Stomach (tissue), 9 donors: ENCODE data around the gene TMEM229B. TPM values are rescaled to one million over a fixed set of nuclear protein-coding genes. Genes with fewer than 3 reads are reported as not detected.

ENCODE experiments used
- DNase-seq, 2 donors: peaks; one replicate each; pipeline versions ENCODE4 v3.0.0 to v3.0.0-alpha.2; 2013 to 2019
- H3K27ac ChIP-seq, 5 donors: fragments of 200-600 bp in 4 of 5; sonication (generic) in 4 of 5; one replicate each; pipeline ENCODE4 v1.5.1; 2013 to 2019; ENCODE audit warnings: mild to moderate bottlenecking in 1 of 5, moderate library complexity in 1 of 5
- H3K27me3 ChIP-seq, 3 donors: fragments of 200-600 bp; sonication (generic); one replicate each; pipeline ENCODE4 v1.5.1; 2017 to 2019; ENCODE audit warnings: mixed run types in 1 of 3
- H3K36me3 ChIP-seq, 4 donors: fragments of 200-600 bp; sonication (generic); 1 replicate in 3 of 4; 2 replicates in 1 of 4; pipeline ENCODE4 v1.5.1; 2016 to 2019
- H3K4me1 ChIP-seq, 4 donors: fragments of 200-600 bp; sonication (generic); one replicate each; pipeline ENCODE4 v1.5.1; 2016 to 2019
- H3K4me3 ChIP-seq, 4 donors: fragments of 200-600 bp; sonication (generic) in 3 of 4; one replicate each; pipeline ENCODE4 v1.5.1; 2016 to 2019; ENCODE audit warnings: mild to moderate bottlenecking in 1 of 4
- H3K9me3 ChIP-seq, 4 donors: fragments of 200-600 bp; sonication (generic); one replicate each; pipeline ENCODE4 v1.5.1; 2016 to 2019
- EP300 ChIP-seq: sonication (generic); formaldehyde crosslinking; IDR thresholded peaks from one replicate; pipeline ENCODE4 v1.6.1; 2017; ENCODE audit warnings: antibody characterized with exemption
- POLR2A ChIP-seq, 4 donors: fragments of 450-650 bp; IDR thresholded peaks; one replicate each; pipeline ENCODE4 v1.6.1; 2016; ENCODE audit warnings: antibody characterized with exemption in 4 of 4, control low read depth in 2 of 4, mild to moderate bottlenecking in 1 of 4, moderate library complexity in 1 of 4
- POLR2AphosphoS5 ChIP-seq, 3 donors: sonication (generic); formaldehyde crosslinking; IDR thresholded peaks; one replicate each; pipeline ENCODE4 v1.6.1; 2016; ENCODE audit warnings: antibody characterized with exemption in 3 of 3
- WGBS, 5 donors: extraction: QIAGEN DNeasy Blood & Tissue Kit in 3 of 5; methylation state at CpG; one replicate each; pipeline versions ENCODE4 v1.1.5 to v1.1.7; 2013 to 2018; 5-methylcytosine and 5-hydroxymethylcytosine counted together
- intact Hi-C: fragments of 100-400 bp; cut with DNase I; formaldehyde crosslinking; loops from one replicate; pipeline ENCODE4 v1.15.1; 2023; ENCODE audit warnings: low total_unique reads
- polyA plus RNA-seq, 3 donors: library from polyadenylated mRNA; stranded (reverse); fragments of 200-250 nt; gene quantifications; one replicate each; pipeline ENCODE4 v1.2.3, GENCODE V29; 2013
- small RNA-seq, 4 donors: library from RNA; depleted of rRNA; stranded (forward); fragments of <200 nt; gene quantifications; one replicate each; pipeline ENCODE3, GENCODE V24; 2016
- total RNA-seq, 5 donors: library from RNA; depleted of rRNA; stranded (reverse); fragments of >200 nt; gene quantifications; one replicate each; pipeline versions ENCODE4 v1.1.0 to v1.2.3, GENCODE V29; 2014 to 2016
- TF ChIP-seq, protein P1 (sequence below), 7 experiments: fragments of 450-650 bp in 4 of 7; fragments of 200-600 bp in 3 of 7; sonication (generic) in 3 of 7; IDR thresholded peaks; one replicate each; pipeline ENCODE4 v1.5.1; 2016 to 2019; ENCODE audit warnings: antibody characterized with exemption in 7 of 7, control low read depth in 2 of 7, mild to moderate bottlenecking in 1 of 7
- donor health status: healthy with polysubstance abuse.
- donor health status: Bipolar disorder and iron deficiency.
- donor health status: healthy.

The TMEM229B gene
- total and polyA plus RNA-seq, 8 donors = 0.14 to 15.6 (median 1.4) TPM; not detected in 1

DNA sequence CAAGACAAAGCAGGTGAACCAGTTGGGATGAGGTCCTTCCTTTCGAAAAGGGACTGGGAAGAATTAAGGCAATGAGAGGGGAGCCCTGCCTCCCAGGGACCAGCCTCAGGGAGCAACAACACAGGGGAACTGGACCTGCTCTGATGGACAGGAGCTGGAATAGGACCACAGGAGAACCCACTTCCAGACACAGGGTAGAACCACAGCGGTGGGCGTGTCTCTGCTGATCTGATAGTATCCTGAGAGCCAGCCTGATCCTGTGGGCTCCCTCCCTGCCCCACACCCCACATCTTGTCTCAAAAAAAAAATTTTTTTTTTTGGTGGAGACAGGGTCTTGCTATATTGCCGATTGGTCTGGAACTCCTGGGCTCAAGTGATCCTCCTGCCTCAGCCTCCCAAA, 62.9 kb downstream of the TMEM229B start:
- H3K4me3 ChIP-seq = no peak overlapping the region
- DNase-seq = no peak
- H3K4me1 ChIP-seq = peaks cover 4 to 25% (median 19%) of the 10 kb centered on the region in 4 donors
- H3K36me3 ChIP-seq = no peaks in the 10 kb centered on the region
- no peak overlapping the region for H3K27ac ChIP-seq
- 70 to 75% (median 72%) methylated on average over 4 of the region's 4 CpGs for WGBS, 5 donors
- peaks cover 0 to 25% (median 0%) of the 10 kb centered on the region in 3 donors for H3K27me3 ChIP-seq
- intact Hi-C loops = loop anchor here (5.0 kb wide), 1 partner anchor 142 kb away; no protein-coding TSS in a partner anchor
- TF ChIP-seq EP300 (no peak), POLR2A (IDR thresholded peaks at IDR 0.05) (no peak), POLR2AphosphoS5 (IDR thresholded peaks at IDR 0.05) (no peak)
- TF ChIP-seq, protein P1, sequence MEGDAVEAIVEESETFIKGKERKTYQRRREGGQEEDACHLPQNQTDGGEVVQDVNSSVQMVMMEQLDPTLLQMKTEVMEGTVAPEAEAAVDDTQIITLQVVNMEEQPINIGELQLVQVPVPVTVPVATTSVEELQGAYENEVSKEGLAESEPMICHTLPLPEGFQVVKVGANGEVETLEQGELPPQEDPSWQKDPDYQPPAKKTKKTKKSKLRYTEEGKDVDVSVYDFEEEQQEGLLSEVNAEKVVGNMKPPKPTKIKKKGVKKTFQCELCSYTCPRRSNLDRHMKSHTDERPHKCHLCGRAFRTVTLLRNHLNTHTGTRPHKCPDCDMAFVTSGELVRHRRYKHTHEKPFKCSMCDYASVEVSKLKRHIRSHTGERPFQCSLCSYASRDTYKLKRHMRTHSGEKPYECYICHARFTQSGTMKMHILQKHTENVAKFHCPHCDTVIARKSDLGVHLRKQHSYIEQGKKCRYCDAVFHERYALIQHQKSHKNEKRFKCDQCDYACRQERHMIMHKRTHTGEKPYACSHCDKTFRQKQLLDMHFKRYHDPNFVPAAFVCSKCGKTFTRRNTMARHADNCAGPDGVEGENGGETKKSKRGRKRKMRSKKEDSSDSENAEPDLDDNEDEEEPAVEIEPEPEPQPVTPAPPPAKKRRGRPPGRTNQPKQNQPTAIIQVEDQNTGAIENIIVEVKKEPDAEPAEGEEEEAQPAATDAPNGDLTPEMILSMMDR (IDR thresholded peaks at IDR 0.05) = no peak
- no peaks in the 10 kb centered on the region for H3K9me3 ChIP-seq

DNA sequence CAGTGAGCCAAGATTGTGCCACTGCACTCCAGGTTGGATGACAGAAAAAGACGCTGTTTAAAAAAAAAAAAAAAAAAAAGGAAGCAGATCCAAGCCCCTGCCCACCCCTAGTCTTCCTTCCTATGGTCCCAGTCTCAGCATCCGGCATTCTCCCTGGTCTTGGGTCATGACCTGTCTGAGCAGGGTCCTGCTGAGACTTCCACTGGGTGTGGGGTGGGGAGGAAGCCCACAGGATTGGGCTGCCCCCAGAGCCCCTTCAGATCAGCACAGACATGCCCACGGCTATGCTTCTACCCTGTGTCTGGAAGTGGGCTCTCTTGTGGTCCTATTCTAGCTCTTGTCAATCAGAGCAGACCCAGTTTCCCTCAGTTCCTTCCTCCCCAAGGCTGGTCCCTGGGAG, 64.0 kb downstream of the TMEM229B start:
- peaks cover 0 to 25% (median 0%) of the 10 kb centered on the region in 3 donors for H3K27me3 ChIP-seq
- no peak overlapping the region for H3K4me3 ChIP-seq
- intact Hi-C loops = no loop called here
- H3K9me3 ChIP-seq = no peaks in the 10 kb centered on the region
- no peaks in the 10 kb centered on the region for H3K36me3 ChIP-seq
- H3K27ac ChIP-seq = no peak overlapping the region
- TF ChIP-seq EP300 = no peak
- TF ChIP-seq POLR2AphosphoS5 (IDR thresholded peaks at IDR 0.05) = no peak
- TF ChIP-seq POLR2A (IDR thresholded peaks at IDR 0.05) = no peak
- TF ChIP-seq, protein P1 (IDR thresholded peaks at IDR 0.05) = no peak
- WGBS, 5 donors = 46 to 65% (median 59%) methylated on average over 3 of the region's 3 CpGs
- peaks cover 4 to 20% (median 19%) of the 10 kb centered on the region in 4 donors for H3K4me1 ChIP-seq
- no peak for DNase-seq

DNA sequence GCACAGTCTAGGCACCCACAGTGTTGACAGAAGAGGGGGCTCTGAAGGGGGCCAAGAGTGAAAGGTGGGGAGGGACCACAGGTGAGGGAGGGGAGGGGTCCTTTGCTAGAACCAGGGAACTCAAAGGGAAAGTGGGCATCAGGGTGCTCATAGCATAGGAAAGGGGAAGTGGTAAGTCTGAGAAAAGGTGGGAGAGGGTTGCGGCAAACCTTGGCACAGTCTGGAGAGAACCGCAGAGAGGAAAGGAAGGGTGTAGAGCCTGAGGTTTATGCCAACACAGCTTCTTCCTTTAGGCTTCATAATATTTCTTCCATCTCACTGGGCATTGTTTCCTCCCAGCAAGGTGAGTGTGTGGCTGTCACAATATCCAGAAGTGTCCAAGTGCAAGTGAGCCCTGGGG, 65.1 kb downstream of the TMEM229B start:
- TF ChIP-seq, protein P1 (IDR thresholded peaks at IDR 0.05) = no peak
- TF ChIP-seq EP300 (no peak), POLR2A (IDR thresholded peaks at IDR 0.05) (no peak), POLR2AphosphoS5 (IDR thresholded peaks at IDR 0.05) (no peak)
- 37 to 76% (median 66%) methylated on average over 2 of the region's 2 CpGs for WGBS, 5 donors
- Histone ChIP-seq H3K4me1 (peaks cover 4 to 28% (median 21%) of the 10 kb centered on the region in 4 donors), H3K27ac (no peak overlapping the region), H3K27me3 (peaks cover 0 to 30% (median 0%) of the 10 kb centered on the region in 3 donors), H3K4me3 (no peak overlapping the region), H3K36me3 (no peaks in the 10 kb centered on the region), H3K9me3 (no peaks in the 10 kb centered on the region)
- DNase-seq = no peak
- intact Hi-C loops = no loop called here

DNA sequence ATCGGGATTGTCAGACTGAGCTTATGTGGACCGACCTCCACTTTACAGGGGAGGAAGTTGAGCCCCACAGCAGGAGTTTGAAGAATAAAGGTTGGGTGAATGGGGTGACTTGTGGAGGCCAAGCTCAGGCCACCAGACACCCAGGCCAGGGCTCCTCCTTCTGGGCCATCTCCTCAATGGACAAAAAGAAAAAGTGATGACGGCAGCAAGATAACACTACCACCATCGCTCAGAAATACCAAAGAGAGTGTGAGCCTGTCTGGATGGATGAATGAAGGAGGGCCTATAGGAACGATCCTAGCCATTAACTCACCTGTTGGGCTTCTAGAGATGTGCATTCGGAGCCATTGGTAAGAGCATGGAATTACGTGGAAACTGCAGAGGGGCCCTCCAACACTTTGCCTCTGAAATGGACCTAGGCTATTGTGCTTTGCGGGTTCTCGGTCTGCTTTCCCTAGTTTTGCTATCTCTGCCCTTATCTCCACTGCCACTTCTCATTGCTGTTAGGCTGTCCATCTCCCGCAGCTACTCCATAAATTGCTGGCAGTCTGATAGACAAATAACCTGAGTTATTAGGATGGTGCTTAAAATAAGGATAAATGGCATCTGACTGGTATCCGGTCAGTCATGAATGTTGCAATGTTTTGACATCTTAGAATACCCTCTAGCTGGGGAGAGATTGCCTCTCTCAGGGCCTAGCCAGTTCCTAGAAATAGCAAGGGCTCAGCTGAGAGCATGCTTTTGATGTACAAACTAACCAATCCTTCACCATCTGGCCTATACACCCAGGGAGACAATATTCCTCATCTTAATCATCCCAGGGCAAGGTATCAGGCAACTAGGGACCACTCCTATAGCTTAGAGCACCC, 66.9 kb downstream of the TMEM229B start:
- Histone ChIP-seq H3K9me3 (no peaks in the 10 kb centered on the region), H3K4me3 (no peak overlapping the region), H3K36me3 (no peaks in the 10 kb centered on the region), H3K27ac (no peak overlapping the region), H3K27me3 (peaks cover 0 to 25% (median 0%) of the 10 kb centered on the region in 3 donors), H3K4me1 (peaks cover 0 to 11% (median 4%) of the 10 kb centered on the region in 4 donors)
- no peak for TF ChIP-seq EP300
- TF ChIP-seq, protein P1 (IDR thresholded peaks at IDR 0.05) = no peak
- no peak for TF ChIP-seq POLR2A (IDR thresholded peaks at IDR 0.05)
- no peak for TF ChIP-seq POLR2AphosphoS5 (IDR thresholded peaks at IDR 0.05)
- no peak for DNase-seq
- 91 to 95% (median 93%) methylated on average over 11 of the region's 11 CpGs for WGBS, 5 donors
- intact Hi-C loops = no loop called here

Small RNA genes lying within 50 kb of the gene (small RNA-seq; reads per million reads assigned to genes)
- 0 reads per million in 4 donors for gene MIR5694

Other genes with a start within 250 kb of the TMEM229B start
- 10 to 100 TPM in 4 of 5 donors, 1 to 10 TPM in 1; 8.2 to 44.2 (median 26.8) TPM for gene PALS1, start 247.3 kb downstream of the TMEM229B start, total RNA-seq
- gene PALS1, start 247.3 kb downstream of the TMEM229B start, polyA plus RNA-seq = 1 to 10 TPM; 5.2 to 8.7 (median 8.0) TPM
- 100 to 1,000 TPM in 2 of 5 donors, 10 to 100 TPM in 3; 43.3 to 192 (median 99.6) TPM for gene ATP6V1D, start 128.9 kb downstream of the TMEM229B start, total RNA-seq
- gene ATP6V1D, start 128.9 kb downstream of the TMEM229B start, polyA plus RNA-seq = 10 to 100 TPM; 53.5 to 86.0 (median 66.5) TPM
- gene EIF2S1, start 128.4 kb downstream of the TMEM229B start, total RNA-seq = 100 to 1,000 TPM in 1 of 5 donors, 10 to 100 TPM in 4; 15.6 to 149 (median 26.8) TPM
- gene EIF2S1, start 128.4 kb downstream of the TMEM229B start, polyA plus RNA-seq = 10 to 100 TPM; 32.8 to 73.3 (median 67.0) TPM
- 100 to 1,000 TPM in 1 of 5 donors, 10 to 100 TPM in 2, 1 to 10 TPM in 1, not detected in 1; 6.5 to 203 (median 26.5) TPM for gene PLEK2, start 76.6 kb downstream of the TMEM229B start, total RNA-seq
- 10 to 100 TPM; 13.5 to 39.0 (median 20.0) TPM for gene PLEK2, start 76.6 kb downstream of the TMEM229B start, polyA plus RNA-seq
- gene PLEKHH1, start 44.6 kb upstream of the TMEM229B start, total RNA-seq = 100 to 1,000 TPM in 2 of 5 donors, 10 to 100 TPM in 3; 24.0 to 136 (median 46.1) TPM
- 10 to 100 TPM in 1 of 3 donors, 1 to 10 TPM in 2; 3.8 to 10.3 (median 8.8) TPM for gene PLEKHH1, start 44.6 kb upstream of the TMEM229B start, polyA plus RNA-seq
- gene PIGH, start 111.5 kb upstream of the TMEM229B start, total RNA-seq = 100 to 1,000 TPM in 1 of 5 donors, 10 to 100 TPM in 3, 1 to 10 TPM in 1; 5.2 to 222 (median 31.6) TPM
- gene PIGH, start 111.5 kb upstream of the TMEM229B start, polyA plus RNA-seq = 10 to 100 TPM; 10.3 to 23.6 (median 18.5) TPM
- gene ARG2, start 131.2 kb upstream of the TMEM229B start, total RNA-seq = 1 to 10 TPM in 4 of 5 donors, not detected in 1; 1.2 to 9.4 (median 3.9) TPM
- 1 to 10 TPM; 2.6 to 4.9 (median 4.0) TPM for gene ARG2, start 131.2 kb upstream of the TMEM229B start, polyA plus RNA-seq
- 10 to 100 TPM; 43.0 to 84.3 (median 58.9) TPM for gene VTI1B, start 185.9 kb upstream of the TMEM229B start, total RNA-seq
- gene VTI1B, start 185.9 kb upstream of the TMEM229B start, polyA plus RNA-seq = 100 to 1,000 TPM in 1 of 3 donors, 10 to 100 TPM in 2; 82.7 to 114 (median 95.1) TPM
- gene RDH11, start 207.0 kb upstream of the TMEM229B start, total RNA-seq = 10 to 100 TPM; 10.5 to 71.6 (median 28.3) TPM
- 10 to 100 TPM in 2 of 3 donors, 1 to 10 TPM in 1; 6.9 to 26.4 (median 23.2) TPM for gene RDH11, start 207.0 kb upstream of the TMEM229B start, polyA plus RNA-seq
- 10 to 100 TPM in 1 of 5 donors, 1 to 10 TPM in 1, under 1 TPM in 1, not detected in 2; 0.45 to 15.4 (median 9.9) TPM for gene RDH12, start 213.2 kb upstream of the TMEM229B start, total RNA-seq
- 1 to 10 TPM in 2 of 3 donors, under 1 TPM in 1; 0.95 to 9.3 (median 1.4) TPM for gene RDH12, start 213.2 kb upstream of the TMEM229B start, polyA plus RNA-seq